ENCODE results near the gene LAPTM4A.
"Not testable (repeated sequence)": the region's sequence is repeated elsewhere in the genome, so short reads cannot be mapped to it uniquely, and the experiment has no call there.

- not testable (repeated sequence) for TF ChIP-seq CTCF (IDR thresholded peaks at IDR 0.05; ENCODE audit: low read length); EZH2 (IDR thresholded peaks at IDR 0.05; ENCODE audit: borderline replicate concordance, low read length)
These were observed 5.6 kb downstream of the LAPTM4A start for GRCh38 chr2:20045712-20046292.
